Ammon's horn (tissue), 1 donor: ENCODE data around the gene USP14.

Source experiments
- DNase-seq: peaks from one replicate; pipeline ENCODE4 v3.0.0-alpha.2; 2016; ENCODE audit warnings: low spot score

Gene USP14

GRCh38 chr18:159933-160332 is 1.6 kb downstream of the USP14 start:
- no peak for DNase-seq

- DNase-seq, result no peak
Measured at GRCh38 chr18:160831-161570, 2.6 kb downstream of the USP14 start.

- DNase-seq, result no peak
Measured at GRCh38 chr18:172361-172760, 14.0 kb downstream of the USP14 start.

GRCh38 chr18:179499-179898 is 21.1 kb downstream of the USP14 start:
- no peak for DNase-seq

GRCh38 chr18:181711-182110 is 23.4 kb downstream of the USP14 start:
- DNase-seq, result no peak

GRCh38 chr18:183769-184168 is 25.4 kb downstream of the USP14 start:
- DNase-seq, result no peak

- no peak for DNase-seq
Measured at GRCh38 chr18:189254-189653, 30.9 kb downstream of the USP14 start.

- no peak for DNase-seq
Measured at GRCh38 chr18:191725-192124, 33.4 kb downstream of the USP14 start.

- no peak for DNase-seq
Measured at GRCh38 chr18:192801-193200, 34.4 kb downstream of the USP14 start.

- DNase-seq, result peak; percentile 29
Measured at GRCh38 chr18:195651-196050, 37.3 kb downstream of the USP14 start.

- no peak for DNase-seq
Measured at GRCh38 chr18:199214-199613, 40.9 kb downstream of the USP14 start.

- no peak for DNase-seq
Measured at GRCh38 chr18:199768-200167, 41.4 kb downstream of the USP14 start.

- DNase-seq, result no peak
Measured at GRCh38 chr18:210075-210474, 51.7 kb downstream of the USP14 start.

GRCh38 chr18:210733-211132 is 52.4 kb downstream of the USP14 start:
- DNase-seq, result no peak

GRCh38 chr18:211582-211981 is 53.2 kb downstream of the USP14 start:
- no peak for DNase-seq

- no peak for DNase-seq
Measured at GRCh38 chr18:212780-213179, 54.4 kb downstream of the USP14 start.

GRCh38 chr18:213505-213904 is 55.1 kb downstream of the USP14 start:
- DNase-seq, result no peak

- peak; percentile 44 for DNase-seq
Measured at GRCh38 chr18:213966-214365, 55.6 kb downstream of the USP14 start.

GRCh38 chr18:215448-216010 is 57.2 kb downstream of the USP14 start:
- DNase-seq, result no peak

- DNase-seq, result no peak
Measured at GRCh38 chr18:217532-218336, 59.4 kb downstream of the USP14 start.

GRCh38 chr18:220708-221107 is 62.4 kb downstream of the USP14 start:
- DNase-seq, result no peak

GRCh38 chr18:225745-226144 is 67.4 kb downstream of the USP14 start:
- no peak for DNase-seq

- DNase-seq, result no peak
Measured at GRCh38 chr18:227374-227773, 69.0 kb downstream of the USP14 start.
